ENCODE results near the gene PDE11A.

The PDE11A gene

DNA sequence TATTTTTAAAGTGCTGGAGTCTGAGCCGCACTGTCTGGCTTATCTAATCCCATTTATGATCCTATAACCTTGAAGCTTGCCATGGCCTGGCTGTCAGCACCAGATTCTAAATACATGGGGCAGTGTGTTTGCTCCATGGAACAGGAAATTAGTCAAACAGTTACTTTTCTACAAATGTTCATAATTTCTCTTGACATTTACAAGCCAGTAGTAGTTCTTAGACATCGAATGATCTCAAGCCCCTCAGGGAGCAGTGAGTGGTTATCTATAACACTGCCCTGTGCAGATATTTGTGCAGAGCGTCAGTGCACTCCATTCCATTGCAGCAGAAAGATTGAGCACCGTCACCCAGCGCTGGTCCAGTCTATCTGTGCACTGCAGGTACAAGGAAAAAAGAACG, 474.8 kb downstream of the PDE11A start:
- DNase-seq (ENCODE audit: low read depth), result no peak

GRCh38 chr2:177596866-177597265, 475.7 kb downstream of the PDE11A start:
- DNase-seq (ENCODE audit: low read depth), result no peak

DNA sequence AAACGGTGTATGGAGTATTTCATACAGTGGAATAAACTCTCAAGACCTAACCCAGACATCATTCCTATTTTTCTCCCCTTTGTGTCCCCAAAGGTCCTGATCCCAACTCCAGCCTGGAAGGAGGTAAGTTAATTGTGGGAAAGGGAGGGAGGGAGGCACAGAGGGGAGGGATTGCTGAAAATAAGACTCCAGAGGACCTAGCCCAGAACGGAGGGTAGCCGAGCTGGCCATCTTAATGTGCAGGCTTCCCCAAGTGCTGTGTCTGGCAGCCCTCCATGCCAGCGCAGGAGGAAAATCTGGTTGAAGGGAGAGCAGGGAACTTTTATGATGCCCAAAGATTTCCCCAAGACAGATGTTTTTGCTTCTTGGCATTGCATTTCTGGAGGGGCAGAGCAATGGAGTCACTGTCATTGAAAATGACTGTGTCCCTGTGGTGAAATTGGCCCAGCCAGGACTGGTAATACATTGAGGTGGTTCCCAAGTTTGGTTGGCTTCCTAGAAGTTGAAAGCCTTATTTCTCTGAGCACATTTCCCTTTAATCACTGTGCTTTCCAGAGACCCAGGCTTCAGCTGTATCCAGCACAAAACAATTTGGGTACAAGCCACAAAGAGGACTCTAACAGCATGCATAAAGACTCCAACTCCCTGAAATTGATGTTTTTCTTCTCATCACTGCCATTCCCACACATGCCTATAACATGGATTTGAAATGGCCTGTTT, 477.3 kb downstream of the PDE11A start:
- no peak for DNase-seq (ENCODE audit: low read depth)

- no peak for DNase-seq (ENCODE audit: low read depth)
Observed at GRCh38 chr2:177593402-177593801, 479.2 kb downstream of the PDE11A start.

DNA sequence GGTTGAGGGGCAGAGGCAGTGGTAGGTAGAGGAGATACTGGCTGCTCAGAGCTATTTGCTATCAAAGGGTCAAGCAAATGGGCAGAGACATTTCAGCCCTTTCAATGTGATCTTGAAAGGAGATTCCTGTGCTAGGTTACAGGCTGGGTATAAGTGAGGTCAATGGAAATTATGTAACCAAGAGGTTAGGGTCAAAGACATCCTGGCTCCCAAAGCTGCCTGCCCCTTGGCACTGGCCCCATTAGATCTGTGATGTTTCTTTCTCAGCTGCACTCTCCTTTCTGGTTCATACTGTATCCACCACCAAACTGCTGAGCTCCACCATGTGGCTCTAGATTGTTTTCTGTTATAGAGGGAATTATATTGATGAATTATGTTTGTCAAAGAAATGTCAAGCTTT, 479.6 kb downstream of the PDE11A start:
- no peak for DNase-seq (ENCODE audit: low read depth)

DNA sequence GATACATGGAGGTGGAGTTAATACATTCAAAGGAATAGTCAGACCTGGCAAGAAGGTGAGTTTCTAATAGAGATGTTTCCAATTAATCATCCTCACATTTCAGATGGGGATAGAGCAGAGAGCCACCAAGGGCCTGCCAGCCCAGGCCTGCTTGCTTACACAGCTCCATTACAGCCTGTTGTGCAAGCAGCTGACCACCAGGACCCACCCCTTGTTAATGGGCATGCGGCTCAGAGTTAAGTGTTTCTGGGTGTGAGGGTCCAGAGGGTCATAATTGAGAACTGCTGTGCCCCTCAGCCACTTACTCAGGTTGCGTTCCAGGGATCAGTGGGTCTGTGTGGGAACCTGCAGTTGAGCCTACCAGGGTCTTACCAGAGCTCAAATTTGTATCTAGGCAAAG, 480.2 kb downstream of the PDE11A start:
- DNase-seq (ENCODE audit: low read depth), result no peak

DNA sequence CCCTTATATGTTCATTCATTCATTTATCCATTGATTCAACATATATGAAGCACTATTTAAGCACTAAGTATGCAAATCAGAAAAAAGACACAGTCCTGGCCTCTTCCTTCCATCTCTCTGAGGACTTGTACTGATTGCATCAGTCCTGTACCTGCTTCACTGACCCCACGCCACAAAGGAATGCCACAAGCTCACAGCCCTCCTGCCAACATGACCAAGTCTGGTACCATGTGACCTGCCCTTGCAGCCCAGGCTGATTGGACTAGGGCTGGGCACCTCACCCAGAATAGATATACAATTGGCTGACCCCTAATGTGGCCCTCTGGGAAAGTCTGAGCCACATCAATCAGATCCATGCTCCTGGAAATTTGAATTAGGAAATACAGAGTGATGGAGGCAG, 483.4 kb downstream of the PDE11A start:
- DNase-seq (ENCODE audit: low read depth), result no peak

DNA sequence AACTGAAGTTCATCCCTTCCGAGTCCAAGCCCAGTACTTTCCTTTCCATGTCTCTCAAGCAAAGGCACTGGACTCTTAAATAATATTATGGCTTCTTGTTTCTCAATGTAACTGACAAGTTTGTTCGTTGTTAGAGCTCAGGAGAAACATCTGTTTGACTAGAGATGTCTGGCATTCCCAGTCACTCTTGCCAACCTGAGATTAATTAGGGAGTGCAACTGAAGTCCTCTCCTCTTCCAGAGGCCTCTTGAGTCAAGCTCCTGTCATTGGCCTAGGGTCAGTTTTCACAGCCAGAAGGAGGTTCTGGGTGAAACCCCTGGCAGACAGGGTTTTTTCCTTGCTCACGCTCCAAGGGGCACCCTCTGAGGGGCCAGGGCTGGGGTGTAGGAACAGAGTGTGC, 483.9 kb downstream of the PDE11A start:
- DNase-seq (ENCODE audit: low read depth), result no peak

- no peak for DNase-seq (ENCODE audit: low read depth)
Observed at GRCh38 chr2:177587371-177587770, 485.2 kb downstream of the PDE11A start.

GRCh38 chr2:177586154-177586553, 486.4 kb downstream of the PDE11A start:
- DNase-seq (ENCODE audit: low read depth), result no peak

DNA sequence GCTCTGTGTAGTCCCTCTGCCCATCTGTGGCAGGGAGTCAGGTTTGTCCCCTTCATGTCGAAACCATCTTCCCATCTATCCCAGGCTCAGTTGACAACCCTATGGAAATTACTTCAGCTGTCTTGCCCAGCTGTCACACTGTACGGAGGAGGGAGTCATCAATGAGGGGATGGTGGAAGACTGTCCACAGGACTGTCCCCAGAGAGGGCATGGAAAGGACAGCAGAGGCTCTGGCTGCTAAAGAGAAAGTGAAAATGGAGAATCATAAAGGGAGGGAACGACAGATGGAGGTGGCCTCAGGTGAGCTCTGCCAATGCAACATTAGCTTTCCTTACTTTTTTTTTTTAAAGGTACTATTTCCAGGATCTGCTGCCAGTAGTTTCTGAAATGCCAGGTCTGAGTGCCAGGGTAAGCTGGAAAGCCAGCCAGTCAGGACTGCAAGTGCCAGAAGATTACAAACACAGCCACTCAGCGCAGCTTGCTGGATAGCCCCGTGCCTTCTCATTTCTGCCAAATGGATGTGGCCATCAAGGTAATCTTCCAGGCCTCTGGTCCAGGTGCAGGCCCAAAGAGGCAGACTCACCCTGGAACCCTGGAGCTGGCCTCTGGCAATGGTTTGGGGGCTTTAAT, 487.2 kb downstream of the PDE11A start:
- DNase-seq (ENCODE audit: low read depth), result no peak

DNA sequence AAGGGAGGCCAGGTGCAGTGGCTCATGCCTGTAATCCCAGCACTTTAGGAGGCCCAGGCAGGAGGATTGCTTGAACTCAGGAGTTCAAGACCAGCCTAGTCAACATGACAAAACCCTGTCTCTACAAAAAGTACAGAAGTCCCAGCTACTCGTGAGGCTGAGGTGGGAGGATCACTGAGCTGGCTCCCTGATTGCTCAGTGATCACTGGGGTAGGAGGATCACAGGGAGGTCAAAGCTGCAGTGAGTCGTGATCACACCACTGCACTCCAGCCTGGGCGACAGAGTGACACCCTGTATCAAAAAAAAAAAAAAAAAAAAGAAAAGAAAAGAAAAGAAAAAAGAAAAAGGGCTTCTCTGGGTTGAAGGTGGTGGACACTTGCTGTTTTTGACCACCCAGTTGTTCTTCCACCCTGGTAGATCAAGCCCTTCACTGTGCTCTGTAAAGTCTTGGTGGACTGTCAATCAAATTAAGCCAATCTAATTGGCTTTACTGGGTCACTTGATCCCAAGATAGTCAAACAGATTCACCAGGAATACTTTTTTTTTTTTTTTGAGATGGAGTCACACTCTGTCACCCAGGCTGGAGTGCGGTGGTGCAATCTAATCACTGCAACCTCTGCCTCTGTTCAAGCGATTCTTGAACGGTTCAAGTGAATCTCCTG, 488.4 kb downstream of the PDE11A start:
- DNase-seq (ENCODE audit: low read depth), result no peak

GRCh38 chr2:177582000-177582399, 490.6 kb downstream of the PDE11A start:
- no peak for DNase-seq (ENCODE audit: low read depth)

- DNase-seq (ENCODE audit: low read depth), result no peak
Observed at GRCh38 chr2:177579486-177580036, 493.0 kb downstream of the PDE11A start.

DNA sequence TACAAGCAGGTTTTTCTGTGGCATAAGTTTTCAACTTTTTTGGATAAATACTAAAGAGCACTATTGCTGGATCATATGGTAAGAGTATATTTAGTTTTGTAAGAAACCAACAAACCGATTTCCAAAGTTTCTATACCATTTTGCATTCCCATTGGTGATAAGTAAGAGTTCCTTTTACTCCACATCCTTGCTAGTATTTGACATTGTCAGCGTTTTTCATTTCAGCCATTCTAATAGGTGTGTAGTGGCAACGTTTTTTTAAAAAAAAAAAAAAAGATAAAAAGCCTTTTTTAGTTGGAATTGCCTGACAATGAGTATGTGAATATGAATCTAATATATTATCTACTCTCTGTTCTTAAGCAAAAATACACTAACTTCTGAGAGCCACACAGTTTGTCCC, 494.1 kb downstream of the PDE11A start:
- no peak for DNase-seq (ENCODE audit: low read depth)

DNA sequence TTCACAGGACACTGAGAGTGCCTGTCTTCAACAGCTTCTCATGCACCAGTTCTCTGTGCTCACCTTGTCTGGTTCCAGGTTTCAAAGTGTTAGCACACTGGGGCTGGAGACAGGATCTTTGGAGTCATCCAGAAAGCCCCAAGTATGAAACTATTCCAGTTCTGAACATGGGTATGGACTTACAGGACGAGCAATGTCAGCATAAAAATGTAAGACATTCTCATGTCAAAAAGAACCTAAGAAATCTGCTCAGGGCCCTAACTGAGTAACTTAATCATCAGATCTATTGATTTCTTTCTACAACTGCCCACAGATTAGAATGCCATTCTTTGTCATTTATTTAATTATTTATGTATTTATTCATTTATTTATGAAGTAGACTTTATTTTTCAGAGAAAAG, 495.5 kb downstream of the PDE11A start:
- DNase-seq (ENCODE audit: low read depth), result no peak

- no peak for DNase-seq (ENCODE audit: low read depth)
Observed at GRCh38 chr2:177575358-177575757, 497.2 kb downstream of the PDE11A start.

DNA sequence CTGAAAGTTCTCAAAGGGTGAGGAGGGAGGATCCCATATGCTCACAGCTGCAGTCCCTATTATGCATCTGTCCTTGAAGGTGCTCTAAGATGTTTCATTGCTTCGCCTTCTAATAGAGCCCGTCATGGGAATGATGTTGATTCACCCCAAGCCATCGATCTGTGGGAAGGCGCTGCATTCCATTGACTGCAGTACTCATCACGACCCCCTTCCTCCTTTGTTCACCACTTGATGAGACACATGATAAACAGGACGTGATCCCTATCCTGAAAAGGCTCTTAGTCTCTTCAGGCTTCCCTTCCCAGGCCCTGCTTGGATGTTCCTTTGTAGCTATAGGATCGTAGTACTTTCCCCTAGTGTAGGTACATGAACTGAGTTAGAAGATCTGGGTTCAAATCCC, 498.2 kb downstream of the PDE11A start:
- DNase-seq (ENCODE audit: low read depth), result no peak

All from iris pigment epithelial cell (primary cell).